ENCODE measurements around the gene KCTD11.

GRCh38 chr17:7322520-7323194, 29.3 kb upstream of the KCTD11 start:
- TF ChIP-seq POLR2AphosphoS5 (IDR thresholded peaks at IDR 0.05; ENCODE audit: low read depth, low read length) (no peak), TAF1 (IDR thresholded peaks at IDR 0.05; ENCODE audit: borderline replicate concordance, low read depth, low read length) (no peak), POLR2A (IDR thresholded peaks at IDR 0.05; ENCODE audit: low read depth, low read length) (no peak)

Measured in GM12892 (cell line).